Cardiac muscle cell (in vitro differentiated cells and primary cell): ENCODE data around the gene ACTL7B. TPM values are rescaled to one million over a fixed set of nuclear protein-coding genes. Genes with fewer than 3 reads are reported as not detected.
"Not testable (repeated sequence)": the region's sequence is repeated elsewhere in the genome, so short reads cannot be mapped to it uniquely, and the experiment has no call there.

Experiments
- DNase-seq, 2 donors: peaks; one replicate each; pipeline versions ENCODE4 v3.0.0 to v3.0.0-alpha.2; 2010 to 2017; ENCODE audit warnings: low read depth in 1 of 2, low spot score in 1 of 2
- H3K27ac ChIP-seq: fragments of 200-600 bp; sonication (generic); 2 replicates; pipeline ENCODE4 v1.5.1; 2016
- H3K27me3 ChIP-seq: fragments of 200-600 bp; sonication (generic); 2 replicates; pipeline ENCODE4 v1.6.0; 2016; ENCODE audit warnings: control low read depth
- H3K36me3 ChIP-seq: fragments of 200-600 bp; sonication (generic); 2 replicates; pipeline ENCODE4 v1.5.1; 2016; ENCODE audit warnings: control low read depth
- H3K4me1 ChIP-seq: fragments of 200-600 bp; sonication (generic); 2 replicates; pipeline ENCODE4 v1.8.1; 2017; ENCODE audit warnings: low read depth, mild to moderate bottlenecking, mixed run types
- H3K4me3 ChIP-seq: fragments of 200-600 bp; sonication (generic); 2 replicates; pipeline ENCODE4 v1.5.1; 2016; ENCODE audit warnings: mild to moderate bottlenecking
- H3K9me3 ChIP-seq: fragments of 200-600 bp; sonication (generic); 2 replicates; pipeline ENCODE4 v1.5.1; 2017; ENCODE audit warnings: low read depth, mild to moderate bottlenecking, control low read depth
- polyA plus RNA-seq: library from polyadenylated mRNA; unstranded; fragments of >200 nt; fragmentation: Nextera tagmentation; extraction: Ambion mirVana; gene quantifications from 2 replicates; pipeline ENCODE4 v1.2.1, GENCODE V29; 2016
- total RNA-seq: library from RNA; depleted of rRNA; stranded (reverse); fragments of >200 nt; gene quantifications from 2 replicates; pipeline ENCODE4 v1.2.3, GENCODE V29; 2016
- TF ChIP-seq, protein P1 (sequence below): IDR thresholded peaks from 2 replicates; pipeline ENCODE4 v1.5.1; 2012; ENCODE audit warnings: low read depth, mild to moderate bottlenecking, low read length

The ACTL7B gene, protein sequence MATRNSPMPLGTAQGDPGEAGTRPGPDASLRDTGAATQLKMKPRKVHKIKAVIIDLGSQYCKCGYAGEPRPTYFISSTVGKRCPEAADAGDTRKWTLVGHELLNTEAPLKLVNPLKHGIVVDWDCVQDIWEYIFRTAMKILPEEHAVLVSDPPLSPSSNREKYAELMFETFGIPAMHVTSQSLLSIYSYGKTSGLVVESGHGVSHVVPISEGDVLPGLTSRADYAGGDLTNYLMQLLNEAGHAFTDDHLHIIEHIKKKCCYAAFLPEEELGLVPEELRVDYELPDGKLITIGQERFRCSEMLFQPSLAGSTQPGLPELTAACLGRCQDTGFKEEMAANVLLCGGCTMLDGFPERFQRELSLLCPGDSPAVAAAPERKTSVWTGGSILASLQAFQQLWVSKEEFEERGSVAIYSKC
- total RNA-seq (0.07 TPM in 1 of 2 replicates, not detected in the other), polyA plus RNA-seq (not detected in 2 replicates)

DNA sequence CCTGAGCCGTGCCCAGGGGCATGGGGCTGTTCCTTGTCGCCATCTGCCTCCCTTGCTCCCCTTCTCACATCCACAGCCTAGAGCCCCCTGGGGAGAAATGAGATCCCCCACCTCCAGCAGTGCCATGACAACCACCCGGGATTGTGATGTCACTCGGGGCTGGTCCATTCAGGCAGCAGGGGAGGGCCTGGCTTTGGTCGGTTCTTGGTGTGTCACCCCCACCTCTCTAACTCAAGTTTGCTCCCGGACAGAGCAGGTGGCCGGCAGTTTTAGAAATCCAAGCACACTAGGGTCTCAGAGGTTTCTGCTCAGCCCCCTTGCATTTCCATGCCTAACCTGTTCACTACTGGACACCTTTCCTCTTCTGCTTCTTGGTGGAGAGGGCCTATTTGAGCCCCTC lies at the start of gene ACTL7B:
ACTL7B (minus strand) TSS at position 99 of the 400 bp plus-strand sequence; CDS start at position 43, 56 bp downstream.
- TF ChIP-seq, protein P1, sequence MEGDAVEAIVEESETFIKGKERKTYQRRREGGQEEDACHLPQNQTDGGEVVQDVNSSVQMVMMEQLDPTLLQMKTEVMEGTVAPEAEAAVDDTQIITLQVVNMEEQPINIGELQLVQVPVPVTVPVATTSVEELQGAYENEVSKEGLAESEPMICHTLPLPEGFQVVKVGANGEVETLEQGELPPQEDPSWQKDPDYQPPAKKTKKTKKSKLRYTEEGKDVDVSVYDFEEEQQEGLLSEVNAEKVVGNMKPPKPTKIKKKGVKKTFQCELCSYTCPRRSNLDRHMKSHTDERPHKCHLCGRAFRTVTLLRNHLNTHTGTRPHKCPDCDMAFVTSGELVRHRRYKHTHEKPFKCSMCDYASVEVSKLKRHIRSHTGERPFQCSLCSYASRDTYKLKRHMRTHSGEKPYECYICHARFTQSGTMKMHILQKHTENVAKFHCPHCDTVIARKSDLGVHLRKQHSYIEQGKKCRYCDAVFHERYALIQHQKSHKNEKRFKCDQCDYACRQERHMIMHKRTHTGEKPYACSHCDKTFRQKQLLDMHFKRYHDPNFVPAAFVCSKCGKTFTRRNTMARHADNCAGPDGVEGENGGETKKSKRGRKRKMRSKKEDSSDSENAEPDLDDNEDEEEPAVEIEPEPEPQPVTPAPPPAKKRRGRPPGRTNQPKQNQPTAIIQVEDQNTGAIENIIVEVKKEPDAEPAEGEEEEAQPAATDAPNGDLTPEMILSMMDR: no peak
- Histone ChIP-seq H3K4me3 (no peak within 1 kb of the TSS), H3K9me3 (no peaks in the 10 kb centered on the region), H3K27ac (no peak within 1 kb of the TSS), H3K4me1 (peaks cover 7% of the 10 kb centered on the region), H3K27me3 (no peaks in the 10 kb centered on the region), H3K36me3 (no peaks in the 10 kb centered on the region)
- DNase-seq: no peak

DNA sequence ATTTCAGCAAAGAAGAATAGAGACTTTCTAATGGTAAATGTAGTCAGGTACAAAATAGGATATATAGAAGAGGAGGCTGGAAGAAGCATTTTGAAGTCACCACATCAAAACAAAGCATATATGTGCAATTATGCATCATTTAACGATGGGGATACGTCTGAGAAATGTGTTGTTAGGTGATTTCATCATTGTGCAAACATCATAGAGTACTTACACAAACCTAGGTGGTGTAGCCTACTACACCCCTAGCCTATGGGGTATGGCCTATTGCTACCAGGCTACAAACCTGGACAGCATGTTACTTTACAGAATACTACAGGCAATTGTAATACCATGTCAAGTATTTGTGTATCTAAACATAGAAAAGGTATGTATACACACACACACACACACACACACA lies 49.7 kb upstream of the ACTL7B start:
- Histone ChIP-seq H3K4me3 (no peak overlapping the region), H3K27me3 (no peaks in the 10 kb centered on the region), H3K9me3 (no peaks in the 10 kb centered on the region), H3K36me3 (peaks cover 76% of the 10 kb centered on the region), H3K4me1 (peaks cover 6% of the 10 kb centered on the region), H3K27ac (no peak overlapping the region)
- DNase-seq: no peak
- TF ChIP-seq, protein P1: no peak

DNA sequence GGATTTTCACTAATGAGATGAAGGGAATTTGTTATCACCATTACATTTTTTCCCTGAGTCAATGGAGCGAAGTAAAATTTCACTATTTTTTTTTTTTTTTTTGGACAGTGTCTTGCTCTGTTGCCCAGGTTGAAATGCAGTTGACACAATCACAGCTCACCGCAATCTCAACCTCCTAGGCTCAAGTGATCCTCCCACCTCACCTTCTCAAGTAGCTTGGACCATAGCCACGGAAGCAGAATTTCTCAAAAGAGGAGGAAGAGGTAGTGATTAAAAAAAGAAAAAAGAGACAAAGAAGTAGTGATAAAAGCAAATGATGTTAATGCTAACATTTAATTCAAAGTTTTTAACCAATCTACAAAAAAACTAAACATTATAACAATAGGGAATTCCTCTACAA lies 48.4 kb upstream of the ACTL7B start:
- H3K27me3 ChIP-seq: no peaks in the 10 kb centered on the region
- no peak overlapping the region for H3K4me3 ChIP-seq
- peaks cover 75% of the 10 kb centered on the region for H3K36me3 ChIP-seq
- no peaks in the 10 kb centered on the region for H3K9me3 ChIP-seq
- TF ChIP-seq, protein P1: no peak
- no peak overlapping the region for H3K27ac ChIP-seq
- peaks cover 1% of the 10 kb centered on the region for H3K4me1 ChIP-seq
- no peak for DNase-seq

DNA sequence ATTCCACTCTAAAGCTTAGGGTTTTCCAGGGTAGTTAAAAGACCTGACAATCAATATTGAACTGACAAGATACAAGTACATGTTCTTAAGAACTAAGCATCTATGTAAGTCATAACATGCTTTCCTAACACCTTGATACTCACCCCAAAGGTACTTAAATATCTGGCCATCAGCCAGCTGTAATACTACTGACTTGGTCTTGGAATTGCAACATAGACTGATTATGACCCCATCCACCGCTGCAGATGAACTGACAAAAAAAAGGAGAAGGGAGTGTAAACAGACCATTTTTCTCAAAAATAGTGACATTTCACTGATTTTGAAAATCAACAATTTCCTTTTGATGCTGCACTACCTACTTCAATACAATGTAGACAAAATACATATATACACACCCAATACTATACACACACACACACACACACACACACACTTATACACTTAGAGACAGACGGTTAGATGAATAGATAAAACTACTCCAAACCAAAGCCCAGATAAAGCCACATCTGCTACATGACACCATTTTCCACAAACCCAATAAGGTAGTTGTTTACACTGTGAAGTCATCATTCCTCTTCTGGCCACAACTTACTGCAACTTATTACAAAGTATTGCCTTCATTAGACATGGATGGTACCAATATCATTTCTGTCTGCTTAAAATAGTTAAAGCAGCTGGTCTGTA lies 47.8 kb upstream of the ACTL7B start:
- H3K4me3 ChIP-seq: no peak overlapping the region
- peaks cover 81% of the 10 kb centered on the region for H3K36me3 ChIP-seq
- no peaks in the 10 kb centered on the region for H3K9me3 ChIP-seq
- H3K27ac ChIP-seq: no peak overlapping the region
- no peaks in the 10 kb centered on the region for H3K4me1 ChIP-seq
- no peak for DNase-seq
- H3K27me3 ChIP-seq: no peaks in the 10 kb centered on the region
- TF ChIP-seq, protein P1: no peak

DNA sequence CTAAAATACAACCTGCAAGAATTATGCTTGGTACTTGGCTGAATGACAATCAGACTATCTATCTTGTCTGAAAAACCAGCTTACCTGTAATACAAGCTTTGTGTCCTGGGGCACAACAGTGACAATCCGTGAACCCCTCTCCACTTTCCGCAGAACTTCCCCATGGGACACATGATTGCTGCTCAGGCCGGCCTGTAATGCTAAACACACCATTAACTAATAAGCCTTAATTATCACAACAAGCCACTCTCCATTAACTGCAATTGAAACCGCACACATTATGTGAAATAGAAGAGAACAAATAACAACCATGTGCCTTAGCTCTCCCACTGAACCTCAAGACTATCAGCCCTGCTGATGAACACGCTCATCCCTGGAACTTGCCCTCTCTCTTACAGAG lies 44.4 kb upstream of the ACTL7B start:
- Histone ChIP-seq H3K27me3 (no peaks in the 10 kb centered on the region), H3K4me1 (no peaks in the 10 kb centered on the region)
- TF ChIP-seq, protein P1: no peak

DNA sequence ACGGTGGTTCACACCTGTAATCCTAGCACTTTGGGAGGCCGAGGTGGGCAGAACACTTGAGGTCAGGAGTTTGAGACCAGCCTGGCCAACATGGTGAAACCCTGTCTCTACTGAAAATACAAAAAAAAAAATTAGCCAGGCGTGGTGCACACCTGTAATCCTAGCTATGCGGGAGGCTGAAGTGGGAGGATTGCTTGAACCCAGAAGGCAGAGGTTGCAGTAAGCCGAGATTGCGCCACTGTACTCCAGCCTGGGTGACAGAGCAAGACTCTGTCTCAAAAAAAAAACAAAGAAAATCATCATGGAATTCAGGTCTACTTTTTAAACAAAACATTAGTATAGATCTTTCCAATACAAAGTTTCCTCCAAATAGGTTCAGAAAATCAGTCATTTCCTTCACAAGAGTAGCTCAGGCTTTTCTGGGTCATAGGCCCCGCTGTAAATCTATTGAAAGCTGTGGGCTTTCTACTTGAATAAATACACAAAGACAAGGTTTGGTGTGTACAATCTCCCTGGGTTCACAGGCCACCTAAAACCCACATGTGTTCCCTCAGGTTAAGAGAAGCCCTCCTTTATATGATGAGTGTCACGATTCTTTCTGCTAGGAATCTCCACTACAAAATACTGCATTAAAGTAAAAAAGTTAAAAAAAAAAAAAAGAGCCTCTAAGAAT lies 43.4 kb upstream of the ACTL7B start:
- H3K9me3 ChIP-seq, H3K27me3 ChIP-seq, DNase-seq, H3K4me1 ChIP-seq, H3K4me3 ChIP-seq, H3K27ac ChIP-seq: not testable (repeated sequence)
- peaks cover 65% of the 10 kb centered on the region for H3K36me3 ChIP-seq

More for the DNA sequence above, 44.4 kb upstream of the ACTL7B start:
- Histone ChIP-seq H3K36me3 (peaks cover 73% of the 10 kb centered on the region), H3K4me3 (no peak overlapping the region), H3K9me3 (no peaks in the 10 kb centered on the region), H3K27ac (no peak overlapping the region)
- no peak for DNase-seq
